ENCODE data around the gene SULT2B1. TPM values are rescaled to one million over a fixed set of nuclear protein-coding genes. Genes with fewer than 3 reads are reported as not detected.

The SULT2B1 gene
- total RNA-seq, 1 donor from 2014 or later, result not detected

GRCh38 chr19:48635966-48636858, 84.2 kb downstream of the SULT2B1 start:
- TF ChIP-seq CTCF (IDR thresholded peaks at IDR 0.05), result no peak
- peaks cover 21% of the 10 kb centered on the region for H3K36me3 Mint-ChIP-seq (ENCODE audit: low read depth)
- intact Hi-C loops (cut with micrococcal nuclease), result loop anchor here (2.0 to 10.0 kb wide), 8 partner anchors 13 to 1177 kb away; partner anchors contain the start of genes C19orf73, FTL, FUZ and LIN7B
- H3K4me1 Mint-ChIP-seq, result peaks cover 65% of the 10 kb centered on the region
- no peak for DNase-seq
- H3K4me3 Mint-ChIP-seq, result peak overlapping the region; percentile 93
- H3K9me3 Mint-ChIP-seq, result no peaks in the 10 kb centered on the region
- ChIA-PET CTCF (interaction anchor here (1.2 kb wide), 1 partner anchor 10 kb away, joined by 3 read pairs; the partner anchor contains the start of gene CA11), POLR2A (interaction anchor here (0.5 to 4.8 kb wide), 9 partner anchors 9 to 1287 kb away, joined by 3 to 67 read pairs (median 19); partner anchors contain the start of genes CA11, DHX34, RPL18 and SPHK2)
- H3K27me3 Mint-ChIP-seq, result no peaks in the 10 kb centered on the region
- no peak for ATAC-seq (ENCODE audit: low read depth)
- H3K27ac Mint-ChIP-seq, result peak overlapping the region; percentile 99

- ATAC-seq (ENCODE audit: low read depth) (no peak), DNase-seq (no peak)
- CTCF ChIA-PET, result interaction anchor here (1.2 kb wide), 1 partner anchor 9 kb away, joined by 3 read pairs; the partner anchor contains the start of gene CA11
- peaks cover 70% of the 10 kb centered on the region for H3K4me1 Mint-ChIP-seq
- no peak for TF ChIP-seq CTCF (IDR thresholded peaks at IDR 0.05)
- intact Hi-C loops (cut with micrococcal nuclease), result loop anchor here (1.0 to 10.0 kb wide), 9 partner anchors 18 to 1176 kb away; partner anchors contain the start of genes C19orf73, FTL, FUZ and LIN7B
- no peaks in the 10 kb centered on the region for H3K9me3 Mint-ChIP-seq
- peak within 1 kb of the TSS; percentile 93 for H3K4me3 Mint-ChIP-seq
- H3K27ac Mint-ChIP-seq, result peak within 1 kb of the TSS; percentile 99
- H3K36me3 Mint-ChIP-seq (ENCODE audit: low read depth), result peaks cover 15% of the 10 kb centered on the region
- H3K27me3 Mint-ChIP-seq, result no peaks in the 10 kb centered on the region
- POLR2A ChIA-PET, result interaction anchor here (0.9 to 4.8 kb wide), 9 partner anchors 9 to 387 kb away, joined by 3 to 67 read pairs (median 19); partner anchors contain the start of genes CA11, RPL18 and SPHK2
Measured at GRCh38 chr19:48636859-48637448, 85.0 kb downstream of the SULT2B1 start, which contains the start of gene DBP. DBP (minus strand) TSS chr19:48637379; CDS start chr19:48636994, 385 bp downstream.

- peak overlapping the region; percentile 99 for H3K27ac Mint-ChIP-seq
- peaks cover 10% of the 10 kb centered on the region for H3K36me3 Mint-ChIP-seq (ENCODE audit: low read depth)
- H3K4me1 Mint-ChIP-seq, result peaks cover 67% of the 10 kb centered on the region
Measured at GRCh38 chr19:48637449-48637947, 85.5 kb downstream of the SULT2B1 start.

More at GRCh38 chr19:48637449-48637947, 85.5 kb downstream of the SULT2B1 start:
- peak; percentile 72 for ATAC-seq (ENCODE audit: low read depth)
- POLR2A ChIA-PET, result interaction anchor here (0.5 to 4.8 kb wide), 30 partner anchors 8 to 1281 kb away, joined by 3 to 67 read pairs (median 5); partner anchors contain the start of genes CA11, CARD8, EMP3 and MED25
- intact Hi-C loops (cut with micrococcal nuclease), result loop anchor here (1.0 to 10.0 kb wide), 9 partner anchors 18 to 1175 kb away; partner anchors contain the start of genes C19orf73, FTL, FUZ and LIN7B
- DNase-seq, result peak; percentile 97
- Mint-ChIP-seq H3K4me3 (peak overlapping the region; percentile 93), H3K9me3 (no peaks in the 10 kb centered on the region), H3K27me3 (no peaks in the 10 kb centered on the region)
- CTCF ChIA-PET, result interaction anchor here (1.2 kb wide), 1 partner anchor 8 kb away, joined by 3 read pairs; the partner anchor contains the start of gene CA11
- no peak for TF ChIP-seq CTCF (IDR thresholded peaks at IDR 0.05)
